NCI-H128 (cell line): ENCODE results near the gene RBMS3.

Experiments
- DNase-seq: peaks from one replicate; lab custom pipeline; 2025; ENCODE audit not compliant: unreplicated experiment; lab: John Stamatoyannopoulos, UW

Gene RBMS3

GRCh38 chr3:29275309-29275708, 5.6 kb upstream of the RBMS3 start:
- DNase-seq: no peak

DNA sequence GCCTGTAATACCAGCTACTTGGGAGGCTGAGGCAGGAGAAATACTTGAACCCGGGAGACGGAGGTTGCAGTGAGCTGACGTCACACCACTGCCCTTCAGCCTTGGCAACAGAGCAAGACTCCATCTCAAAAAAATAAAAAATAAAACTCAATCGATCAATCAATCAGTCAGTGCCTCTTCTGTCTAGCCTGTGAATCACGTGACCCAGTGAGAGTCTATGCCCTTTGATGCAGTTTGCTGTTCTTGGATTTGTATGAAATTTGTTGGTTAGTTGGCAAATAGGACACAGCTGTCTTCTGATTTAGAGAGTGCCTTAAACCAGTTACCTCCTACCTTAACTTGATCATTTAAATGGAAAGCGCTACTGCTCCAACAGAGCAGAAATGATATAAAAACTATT, 3.6 kb upstream of the RBMS3 start:
- DNase-seq: no peak

- DNase-seq: no peak
Observed at GRCh38 chr3:29279286-29279685, 1.6 kb upstream of the RBMS3 start.

GRCh38 chr3:29279806-29280205, 1.1 kb upstream of the RBMS3 start:
- DNase-seq: no peak

- DNase-seq: no peak
Observed at GRCh38 chr3:29281094-29281343, 148 bp downstream of the RBMS3 start.

GRCh38 chr3:29281344-29282241, 722 bp downstream of the RBMS3 start:
- no peak for DNase-seq

DNA sequence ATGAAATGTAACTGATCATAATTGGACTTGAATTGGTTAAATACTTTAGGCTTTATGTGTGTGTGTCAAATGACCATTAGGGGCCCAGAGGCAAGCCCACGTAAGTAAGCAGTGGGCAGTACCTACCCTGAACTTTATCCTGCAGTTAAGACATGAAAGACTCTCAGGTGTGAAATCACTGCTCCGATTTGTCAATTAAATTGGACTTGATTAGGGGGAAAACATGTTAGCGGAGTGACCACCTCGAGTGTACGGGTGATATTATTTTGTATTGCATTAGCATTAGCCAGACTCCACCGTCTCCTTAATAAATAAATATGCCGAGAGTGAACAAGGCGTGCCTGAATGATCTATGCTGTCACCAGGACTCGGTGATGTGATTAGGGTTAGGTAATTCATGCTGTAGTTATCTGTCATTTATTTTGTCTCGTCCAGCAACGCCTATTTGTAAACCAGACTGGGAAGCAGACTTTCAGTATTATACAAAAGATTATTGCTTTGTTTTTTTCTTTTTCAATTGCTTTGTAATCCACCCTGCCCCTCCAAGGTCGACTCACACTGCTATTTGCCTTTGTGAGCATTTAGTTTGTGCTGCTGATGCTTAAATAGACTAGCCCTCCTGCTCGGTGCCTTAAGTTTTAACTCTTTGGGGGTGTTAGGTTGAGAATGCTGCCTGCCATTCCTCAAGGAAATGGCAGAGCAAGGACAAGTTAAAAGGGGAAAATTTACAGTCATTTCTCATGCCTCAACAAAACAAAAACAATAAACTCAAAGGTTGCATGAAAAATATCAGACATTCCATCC, 1.8 kb downstream of the RBMS3 start:
- DNase-seq: no peak

- DNase-seq: no peak
Observed at GRCh38 chr3:29283231-29284119, 2.6 kb downstream of the RBMS3 start.

DNA sequence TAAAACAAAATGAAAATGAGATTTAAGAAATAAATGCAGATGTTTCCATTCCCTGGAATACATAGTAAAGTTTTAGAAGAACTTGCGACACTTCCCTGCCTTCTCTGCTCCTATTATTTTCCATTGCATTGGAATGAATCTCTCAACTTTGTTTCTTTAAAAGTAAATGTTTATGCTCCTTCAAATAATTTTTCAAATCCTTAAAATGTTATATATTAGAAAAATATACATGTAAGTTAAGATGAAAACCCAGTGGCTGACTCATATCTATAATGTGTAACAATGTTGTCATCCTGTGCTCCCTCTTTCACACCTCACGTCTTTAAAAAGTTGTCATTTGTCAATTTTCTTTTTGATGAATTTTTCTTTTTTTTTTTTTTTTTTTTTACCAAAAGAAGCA, 3.6 kb downstream of the RBMS3 start:
- no peak for DNase-seq

- DNase-seq: no peak
Observed at GRCh38 chr3:29285471-29286071, 4.7 kb downstream of the RBMS3 start.

GRCh38 chr3:29286478-29287240, 5.8 kb downstream of the RBMS3 start:
- DNase-seq: no peak

DNA sequence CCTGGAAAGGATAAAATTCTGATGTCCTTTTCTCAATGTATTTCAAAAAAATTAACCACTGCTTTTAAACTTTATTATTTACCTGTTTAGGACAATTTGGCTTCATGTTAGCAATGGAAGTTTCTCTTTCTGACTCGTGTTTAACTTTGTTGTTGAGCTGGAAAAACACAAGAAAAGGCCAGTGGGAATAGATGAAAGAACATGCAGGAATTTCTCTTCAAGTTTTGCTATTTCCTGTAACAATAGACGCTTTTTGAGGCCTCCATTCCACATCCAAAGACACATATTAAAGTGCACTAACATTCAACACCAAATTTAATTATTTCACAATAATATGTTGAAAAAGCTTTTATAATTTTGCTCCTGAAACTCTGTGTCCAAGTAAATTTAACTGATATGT, 9.7 kb downstream of the RBMS3 start:
- no peak for DNase-seq

DNA sequence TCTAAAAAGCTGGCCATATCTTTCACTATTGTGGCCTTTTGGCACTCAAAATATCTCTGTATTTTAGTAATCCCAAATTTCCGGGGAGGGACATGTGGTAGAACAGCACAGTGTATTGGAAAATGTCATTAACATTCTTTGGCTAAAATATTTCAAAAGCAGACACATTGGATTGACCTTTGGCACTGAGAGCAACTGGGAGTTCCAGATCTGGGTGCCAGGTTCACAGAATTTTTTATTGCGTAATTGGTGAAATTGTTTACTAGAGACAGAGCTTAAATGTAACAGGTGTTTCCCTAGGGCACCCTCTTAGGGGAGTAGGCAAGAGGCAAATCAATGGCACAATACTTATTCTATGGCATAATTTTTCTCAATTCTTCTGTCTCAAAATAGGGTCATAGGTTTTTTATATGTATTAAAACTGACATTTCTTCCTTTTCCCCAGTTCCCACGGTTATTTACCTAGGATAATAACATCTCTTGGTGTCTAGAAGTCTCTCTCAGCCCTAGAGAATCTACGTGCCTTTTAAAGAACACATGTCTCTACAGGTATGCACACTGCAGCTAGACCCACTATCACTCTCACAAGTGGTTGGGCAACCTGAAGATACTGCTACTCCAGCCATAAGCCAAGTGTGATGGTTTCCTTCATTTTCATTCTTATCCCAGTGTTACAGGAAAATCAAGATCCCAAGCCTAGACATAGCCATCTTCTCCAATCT, 10.6 kb downstream of the RBMS3 start:
- DNase-seq: no peak

DNA sequence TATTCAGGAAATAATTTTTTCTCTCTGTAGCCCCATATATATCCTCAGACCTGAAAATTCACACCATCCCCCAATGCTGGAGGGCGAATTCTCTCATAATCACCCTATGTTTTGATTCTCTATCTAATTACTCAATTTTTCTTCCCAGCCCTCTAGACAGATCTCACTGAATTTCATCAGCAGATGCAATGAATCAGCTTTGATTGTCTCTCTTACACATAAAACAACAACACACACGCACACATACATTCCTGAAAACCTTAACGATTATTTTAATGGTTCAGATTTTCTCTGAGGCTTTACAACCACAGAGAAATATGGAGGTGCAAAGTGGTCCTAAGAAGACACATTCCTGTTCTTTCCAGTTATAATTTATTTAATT, 11.1 kb downstream of the RBMS3 start:
- no peak for DNase-seq

- DNase-seq: no peak
Observed at GRCh38 chr3:29293421-29293820, 12.6 kb downstream of the RBMS3 start.

GRCh38 chr3:29297998-29298397, 17.1 kb downstream of the RBMS3 start:
- no peak for DNase-seq

- no peak for DNase-seq
Observed at GRCh38 chr3:29301332-29302019, 20.6 kb downstream of the RBMS3 start.

DNA sequence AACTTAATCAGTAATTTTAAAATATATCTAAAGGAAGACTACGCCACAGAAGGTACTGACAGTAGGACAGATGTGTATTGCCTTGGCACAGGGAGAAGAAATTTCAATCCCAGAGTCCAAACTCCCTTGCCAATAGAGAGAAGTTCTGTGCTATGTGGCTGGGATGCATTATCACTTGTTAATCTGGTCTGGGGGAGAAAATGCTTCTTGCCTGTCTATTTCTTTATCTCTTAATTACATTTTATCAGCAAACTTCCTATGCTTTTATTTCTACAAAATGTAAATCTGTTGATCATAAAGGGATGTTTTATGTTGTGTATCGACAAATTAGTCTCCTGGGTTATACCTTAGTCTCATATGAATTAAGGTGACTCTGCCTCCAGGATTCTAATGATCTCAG, 21.7 kb downstream of the RBMS3 start:
- DNase-seq: no peak

- DNase-seq: no peak
Observed at GRCh38 chr3:29307295-29307694, 26.4 kb downstream of the RBMS3 start.
